SK-N-SH treated with all-trans-retinoic acid at 6 μM for 48 hours (cell line): ENCODE measurements around the gene TRIOBP.

Source experiments
- TCF4 ChIP-seq: fragments of 250-450 bp; sonication (Bioruptor Pico); IDR thresholded peaks from 2 replicates; pipeline ENCODE4 v1.8.0; 2021; ENCODE audit warnings: mild to moderate bottlenecking, moderate library complexity, borderline replicate concordance
- ZFP30 ChIP-seq: fragments of 450-650 bp; formaldehyde crosslinking; IDR thresholded peaks from 2 replicates; pipeline ENCODE4 v1.5.0; 2022; ENCODE audit warnings: mild to moderate bottlenecking, moderate library complexity
- ZNF70 ChIP-seq: fragments of 450-650 bp; formaldehyde crosslinking; IDR thresholded peaks from 2 replicates; pipeline ENCODE4 v1.5.0; 2020; ENCODE audit warnings: mild to moderate bottlenecking, moderate library complexity

DNA sequence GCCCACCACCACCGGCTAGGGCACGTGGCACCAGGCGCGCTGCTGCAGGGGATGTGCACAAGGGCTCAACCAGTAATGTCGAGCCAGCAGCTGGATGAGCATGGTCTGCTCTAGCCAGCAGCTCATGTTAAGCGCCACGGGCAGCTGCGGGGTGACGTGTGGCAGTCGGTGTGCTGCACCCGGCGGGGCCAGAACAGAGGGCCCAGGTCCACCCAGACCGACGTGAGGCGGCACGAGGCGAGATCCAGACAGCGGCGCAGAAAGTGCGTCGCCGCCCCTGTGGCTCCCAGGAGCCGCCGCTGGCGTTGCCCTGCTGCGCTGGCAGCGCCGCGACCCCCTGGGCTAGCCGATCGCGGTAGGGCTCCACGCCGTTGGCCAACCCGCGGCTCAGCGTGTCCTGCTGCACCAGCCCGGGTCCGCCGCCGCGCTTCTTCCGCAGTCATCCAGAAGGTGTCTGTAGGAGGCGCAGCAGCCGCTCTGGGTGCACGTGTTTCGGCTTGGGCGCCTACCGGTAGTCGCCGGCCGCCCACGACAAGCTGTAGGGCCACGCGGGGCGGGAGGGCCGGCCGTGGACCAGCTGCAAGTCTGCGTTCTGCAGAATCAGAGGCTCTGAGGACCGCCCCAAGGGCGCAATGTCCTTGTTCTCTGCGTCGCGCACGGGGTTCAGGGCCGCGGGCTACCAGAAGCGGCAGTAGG is 121.7 kb downstream of the TRIOBP start:
- no peak for TF ChIP-seq ZNF70 (CRISPR knock-in tag)
- no peak for TF ChIP-seq ZFP30 (CRISPR knock-in tag)
- no peak for TF ChIP-seq TCF4 (CRISPR knock-in tag)
